Sigmoid colon (tissue), 4 donors: Measurements from ENCODE around the gene FBN3.

Experiments
- EP300 ChIP-seq, 4 donors: sonication (generic); formaldehyde crosslinking; IDR thresholded peaks; one replicate each; pipeline ENCODE4 v1.6.1; 2017; ENCODE audit warnings: antibody characterized with exemption in 4 of 4
- POLR2A ChIP-seq, 2 donors: fragments of 450-650 bp; IDR thresholded peaks; one replicate each; pipeline ENCODE4 v1.6.1; 2016; ENCODE audit warnings: antibody characterized with exemption in 2 of 2, mild to moderate bottlenecking in 2 of 2, moderate library complexity in 2 of 2
- POLR2AphosphoS5 ChIP-seq, 4 donors: sonication (generic); formaldehyde crosslinking; IDR thresholded peaks; one replicate each; pipeline ENCODE4 v1.6.1; 2017; ENCODE audit warnings: antibody characterized with exemption in 4 of 4
- TF ChIP-seq, protein P1 (sequence below), 4 experiments: fragments of 450-650 bp in 3 of 4; fragments of 200-600 bp in 1 of 4; IDR thresholded peaks; one replicate each; pipeline ENCODE4 v1.5.1; 2016 to 2019; ENCODE audit warnings: antibody characterized with exemption in 4 of 4, mild to moderate bottlenecking in 3 of 4, moderate library complexity in 2 of 4

DNA sequence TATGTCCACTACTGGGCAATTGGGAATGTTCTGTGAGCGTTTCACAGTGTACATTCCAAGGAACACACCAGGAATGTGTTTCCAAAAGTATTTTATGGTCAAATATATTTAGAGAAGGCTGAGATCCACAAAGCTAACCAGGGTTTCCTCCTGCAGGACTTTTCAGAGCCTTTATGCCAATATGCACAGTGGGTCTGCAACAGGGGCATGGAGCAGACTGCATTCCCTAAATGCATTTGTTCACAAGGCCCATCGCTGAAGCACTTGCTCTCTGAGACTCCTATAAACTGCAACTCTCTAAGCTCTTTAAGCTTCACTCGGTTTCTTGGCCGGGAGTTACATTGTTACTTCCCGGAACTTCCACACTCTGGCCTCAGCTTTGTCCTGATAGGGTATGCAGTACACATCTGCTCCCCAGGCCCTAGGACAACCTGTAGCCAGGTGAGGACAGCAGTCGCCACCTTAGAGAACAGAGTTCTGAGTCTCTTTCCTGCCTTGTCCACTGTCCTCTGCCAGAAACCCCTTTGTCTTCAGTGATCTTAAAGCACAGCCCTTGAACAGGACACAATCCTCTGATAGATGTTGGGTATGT, 33.5 kb downstream of the FBN3 start:
- TF ChIP-seq, protein P1, sequence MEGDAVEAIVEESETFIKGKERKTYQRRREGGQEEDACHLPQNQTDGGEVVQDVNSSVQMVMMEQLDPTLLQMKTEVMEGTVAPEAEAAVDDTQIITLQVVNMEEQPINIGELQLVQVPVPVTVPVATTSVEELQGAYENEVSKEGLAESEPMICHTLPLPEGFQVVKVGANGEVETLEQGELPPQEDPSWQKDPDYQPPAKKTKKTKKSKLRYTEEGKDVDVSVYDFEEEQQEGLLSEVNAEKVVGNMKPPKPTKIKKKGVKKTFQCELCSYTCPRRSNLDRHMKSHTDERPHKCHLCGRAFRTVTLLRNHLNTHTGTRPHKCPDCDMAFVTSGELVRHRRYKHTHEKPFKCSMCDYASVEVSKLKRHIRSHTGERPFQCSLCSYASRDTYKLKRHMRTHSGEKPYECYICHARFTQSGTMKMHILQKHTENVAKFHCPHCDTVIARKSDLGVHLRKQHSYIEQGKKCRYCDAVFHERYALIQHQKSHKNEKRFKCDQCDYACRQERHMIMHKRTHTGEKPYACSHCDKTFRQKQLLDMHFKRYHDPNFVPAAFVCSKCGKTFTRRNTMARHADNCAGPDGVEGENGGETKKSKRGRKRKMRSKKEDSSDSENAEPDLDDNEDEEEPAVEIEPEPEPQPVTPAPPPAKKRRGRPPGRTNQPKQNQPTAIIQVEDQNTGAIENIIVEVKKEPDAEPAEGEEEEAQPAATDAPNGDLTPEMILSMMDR (IDR thresholded peaks at IDR 0.05) = no peak
- no peak for TF ChIP-seq POLR2A (IDR thresholded peaks at IDR 0.05)
- TF ChIP-seq POLR2AphosphoS5 (IDR thresholded peaks at IDR 0.05) = no peak
- no peak for TF ChIP-seq EP300 (IDR thresholded peaks at IDR 0.05)
